Measurements from ENCODE around the gene STX18. TPM values are rescaled to one million over a fixed set of nuclear protein-coding genes. Genes with fewer than 3 reads are reported as not detected.

Gene STX18
- total and polyA plus RNA-seq, 2 of the 13 experiments (the other 11 are each of a cell fraction or from before 2014, with no cell fraction given), result 23.9 to 37.1 TPM

GRCh38 chr4:4387531-4388310 lies 154.1 kb downstream of the STX18 start:
- Histone ChIP-seq H4K20me1 (ENCODE audit: insufficient read depth, low read length) (no peaks in the 10 kb centered on the region), H3K9me3 (ENCODE audit: low read length) (no peaks in the 10 kb centered on the region), H3K27me3 (ENCODE audit: control insufficient read depth in 1 of 2, insufficient read depth in 2 of 2, low read length in 2 of 2) (peaks cover 20 to 97% of the 10 kb centered on the region in 2 experiments), H3K27ac (ENCODE audit: extremely low read length, insufficient read depth, low read length) (no peak overlapping the region), H2AFZ (ENCODE audit: low read length) (no peak overlapping the region), H3K4me1 (ENCODE audit: insufficient read depth, low read length) (no peaks in the 10 kb centered on the region), H3K9ac (ENCODE audit: insufficient read depth, low read depth, low read length) (no peak overlapping the region), H3K4me3 (replicated peaks in 1 of 3; ENCODE audit: insufficient read depth in 1 of 3, low read depth in 2 of 3, low read length in 3 of 3) (no peak overlapping the region), H3K36me3 (replicated peaks in 1 of 2; ENCODE audit: control insufficient read depth in 1 of 2, insufficient read depth in 2 of 2, low read length in 2 of 2) (no peaks in the 10 kb centered on the region), H3K4me2 (ENCODE audit: low read depth, low read length) (no peak overlapping the region), H3K79me2 (ENCODE audit: insufficient read depth, low read length) (no peaks in the 10 kb centered on the region)
- no TSS peak for BruUV-seq (replicated peaks)
- no peak for DNase-seq (ENCODE audit: low spot score)
- intact Hi-C loops (cut with micrococcal nuclease; ENCODE audit: unreplicated experiment), result no loop called here
- TF ChIP-seq GMEB2 (CRISPR knock-in tag; IDR thresholded peaks at IDR 0.05; ENCODE audit: low read depth) (no peak), SRSF1 (optimal IDR thresholded peaks at IDR 0.05; ENCODE audit: low read depth, low read length) (no peak), ZNF598 (CRISPR knock-in tag; IDR thresholded peaks at IDR 0.05; ENCODE audit: borderline replicate concordance) (no peak), ZNF143 (CRISPR knock-in tag; IDR thresholded peaks at IDR 0.05) (no peak), ZNF883 (CRISPR knock-in tag; IDR thresholded peaks at IDR 0.05; ENCODE audit: not compliant biosample characterization) (no peak), NFYC (CRISPR knock-in tag; IDR thresholded peaks at IDR 0.05) (no peak), CREB3 (CRISPR knock-in tag; IDR thresholded peaks at IDR 0.05) (no peak), ZNF766 (CRISPR knock-in tag; IDR thresholded peaks at IDR 0.05; ENCODE audit: borderline replicate concordance) (no peak), HDAC1 (CRISPR knock-in tag; IDR thresholded peaks at IDR 0.05) (no peak)
- no peak for ATAC-seq
- ChIA-PET POLR2A (no interaction called here), CTCF (ENCODE audit: low intra/inter-chr PET ratio, low total read pairs) (no interaction called here)
- in situ Hi-C loops (cut with HindIII; ENCODE audit: extremely low pct_ligation_motif_present, low pct_unique_long_range_greater_than_20kb), result no loop called here
- FAIRE-seq, result no peak
- WGBS (ENCODE audit: low lambda C conversion rate), result 31% methylated on average over 16 of the region's 62 CpGs

All from HepG2 (cell line).